Raji (cell line): ENCODE data around the gene TTC22.
A peak's percentile ranks its signal among the peaks of the same experiment; 100 is the strongest.

Source experiments
- POLR2A ChIP-seq: IDR thresholded peaks from 2 replicates; pipeline ENCODE4 v1.6.1; 2011; ENCODE audit warnings: low read depth, low read length, control low read depth; ENCODE audit not compliant: insufficient read depth

The TTC22 gene

GRCh38 chr1:54786778-54787177 lies 14.3 kb downstream of the TTC22 start:
- no peak for TF ChIP-seq POLR2A

GRCh38 chr1:54784066-54784465 lies 17.1 kb downstream of the TTC22 start:
- no peak for TF ChIP-seq POLR2A

- no peak for TF ChIP-seq POLR2A
Observed at GRCh38 chr1:54782588-54782987, 18.5 kb downstream of the TTC22 start.

GRCh38 chr1:54782156-54782555 lies 19.0 kb downstream of the TTC22 start:
- TF ChIP-seq POLR2A: no peak

- no peak for TF ChIP-seq POLR2A
Observed at GRCh38 chr1:54781023-54781723, 19.9 kb downstream of the TTC22 start.

- no peak for TF ChIP-seq POLR2A
Observed at GRCh38 chr1:54777431-54777830, 23.7 kb downstream of the TTC22 start.

GRCh38 chr1:54777011-54777410 lies 24.1 kb downstream of the TTC22 start:
- no peak for TF ChIP-seq POLR2A

GRCh38 chr1:54774820-54775498 lies 26.2 kb downstream of the TTC22 start:
- no peak for TF ChIP-seq POLR2A

- no peak for TF ChIP-seq POLR2A
Observed at GRCh38 chr1:54772951-54773350, 28.2 kb downstream of the TTC22 start.

- no peak for TF ChIP-seq POLR2A
Observed at GRCh38 chr1:54768093-54768492, 33.0 kb downstream of the TTC22 start.

GRCh38 chr1:54767526-54767925 lies 33.6 kb downstream of the TTC22 start:
- TF ChIP-seq POLR2A: no peak

- no peak for TF ChIP-seq POLR2A
Observed at GRCh38 chr1:54766726-54767125, 34.4 kb downstream of the TTC22 start.

GRCh38 chr1:54764922-54765561 lies 36.1 kb downstream of the TTC22 start:
- TF ChIP-seq POLR2A: no peak

- peak; percentile 93 for TF ChIP-seq POLR2A
Observed at GRCh38 chr1:54764133-54764921, 36.8 kb downstream of the TTC22 start, which contains the start of gene PARS2. PARS2 (minus strand) TSS chr1:54764523; CDS start chr1:54759161, 5,362 bp downstream.

- TF ChIP-seq POLR2A: no peak
Observed at GRCh38 chr1:54763816-54764132, 37.3 kb downstream of the TTC22 start.
